Right renal pelvis (tissue), 4 donors: ENCODE results near the gene EML6. TPM values are rescaled to one million over a fixed set of nuclear protein-coding genes. Genes with fewer than 3 reads are reported as not detected.
"Not testable (repeated sequence)": the region's sequence is repeated elsewhere in the genome, so short reads cannot be mapped to it uniquely, and the experiment has no call there.

Experiments used
- DNase-seq, 4 donors: peaks; one replicate each; pipeline ENCODE4 v3.0.0-alpha.2; 2013; ENCODE audit warnings: low read depth in 4 of 4, low spot score in 3 of 4, missing footprints in 1 of 4
- polyA plus RNA-seq, 4 donors: library from polyadenylated mRNA; unstranded; fragments of 120-200 nt; gene quantifications; one replicate each; pipeline ENCODE4 v1.2.1, GENCODE V29; 2013; ENCODE audit not compliant: insufficient read length in 4 of 4

EML6 gene
- polyA plus RNA-seq, 4 donors, result 10.7 to 16.4 (median 12.1) TPM

DNA sequence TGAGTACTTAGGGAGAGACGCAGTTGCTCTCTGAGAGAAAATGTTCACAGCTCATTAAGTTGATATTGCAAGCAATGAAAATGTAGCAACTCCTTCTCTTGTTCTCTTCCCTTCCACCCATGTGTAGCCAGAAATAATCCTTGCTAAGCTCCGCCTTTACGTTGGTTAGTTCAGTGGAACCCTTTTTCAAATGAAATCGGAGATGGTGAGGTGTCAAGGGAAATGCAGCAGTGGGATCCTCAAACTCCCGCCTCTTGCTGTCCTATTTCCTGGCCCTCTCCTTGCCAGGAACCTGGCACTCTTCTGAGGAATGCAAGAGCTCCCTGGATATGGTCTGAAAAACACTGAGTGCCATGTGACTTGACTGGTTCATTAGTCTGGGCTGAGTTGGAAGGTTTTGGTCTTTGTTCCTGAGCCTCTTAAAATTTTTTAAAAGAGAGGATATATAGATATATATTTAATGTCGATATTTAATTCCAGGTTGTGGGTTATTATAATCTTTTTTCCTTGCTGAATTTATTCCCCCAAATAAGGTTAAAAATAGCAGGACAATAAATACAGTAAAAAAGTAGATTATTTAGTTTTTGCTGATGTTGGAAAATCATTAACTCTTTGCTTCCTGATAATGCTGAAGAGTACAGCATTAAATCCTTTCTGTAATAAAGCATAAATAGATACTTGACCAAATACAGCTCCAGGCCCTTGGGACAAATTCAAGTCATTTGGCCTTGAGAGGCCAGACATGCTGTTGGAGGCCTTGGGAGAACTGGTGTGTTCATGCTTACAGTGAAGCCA lies 116.2 kb downstream of the EML6 start:
- DNase-seq, result peak in 1 of 4 donors; percentile 34

DNA sequence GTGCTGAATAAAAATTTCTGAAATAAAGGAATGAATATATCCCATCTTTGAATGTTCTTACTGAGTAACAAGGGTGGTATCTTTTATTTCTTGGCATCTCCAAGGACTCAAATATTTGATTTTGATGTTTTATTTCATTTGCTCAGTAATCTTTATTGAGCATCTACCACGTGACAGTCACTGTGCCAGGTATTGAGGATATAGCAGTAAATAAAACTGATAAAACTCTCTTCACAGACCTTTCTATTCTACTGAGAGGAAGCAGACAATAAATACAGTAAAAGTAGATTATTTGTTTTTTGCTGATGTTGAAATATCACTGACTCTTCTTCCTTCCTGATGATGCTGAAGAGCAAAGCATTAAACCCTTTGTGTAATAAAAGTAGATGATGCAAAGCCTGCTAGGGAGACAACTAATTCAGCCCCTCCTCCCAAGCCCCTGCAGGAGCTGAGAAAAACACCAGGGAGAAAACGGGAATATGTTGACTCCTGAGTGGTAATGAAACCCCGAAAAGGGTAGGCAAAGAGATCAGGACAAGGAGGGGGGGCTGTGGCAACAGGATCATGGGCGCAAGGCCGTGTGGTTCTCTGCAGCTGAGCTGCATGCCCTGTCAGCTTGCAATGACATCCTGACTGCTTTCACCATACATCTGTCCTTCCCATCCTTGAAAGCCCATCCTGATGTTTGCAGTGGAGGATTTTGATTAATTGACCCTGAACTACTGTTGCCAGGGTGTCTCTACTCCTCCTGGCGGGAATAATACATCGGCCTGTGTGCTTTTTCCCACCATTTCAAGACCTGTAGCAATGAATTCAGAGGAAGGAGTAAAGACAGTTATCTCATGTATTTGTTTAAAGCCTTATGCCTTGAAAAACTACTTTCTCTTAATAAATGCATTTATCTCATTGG lies 117.4 kb downstream of the EML6 start:
- DNase-seq, result no peak

DNA sequence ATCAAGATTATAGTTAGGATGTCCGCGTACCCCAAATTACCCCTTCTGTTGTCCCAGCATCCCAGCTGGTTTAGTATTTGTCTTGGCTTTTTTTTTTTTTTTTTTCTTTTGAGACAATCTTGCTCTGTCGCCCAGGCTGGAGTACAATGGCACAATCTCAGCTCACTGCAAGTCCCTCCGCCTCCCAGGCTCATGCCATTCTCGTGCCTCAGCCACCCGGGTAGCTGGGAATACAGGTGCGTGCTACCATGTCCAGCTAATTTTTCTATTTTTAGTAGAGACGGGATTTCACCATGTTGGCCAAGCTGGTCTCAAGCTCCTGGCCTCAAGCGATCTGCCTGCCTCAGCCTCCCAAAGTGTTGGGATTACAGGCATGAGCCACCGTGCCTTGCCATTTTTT lies 118.0 kb downstream of the EML6 start:
- not testable (repeated sequence) for DNase-seq

DNA sequence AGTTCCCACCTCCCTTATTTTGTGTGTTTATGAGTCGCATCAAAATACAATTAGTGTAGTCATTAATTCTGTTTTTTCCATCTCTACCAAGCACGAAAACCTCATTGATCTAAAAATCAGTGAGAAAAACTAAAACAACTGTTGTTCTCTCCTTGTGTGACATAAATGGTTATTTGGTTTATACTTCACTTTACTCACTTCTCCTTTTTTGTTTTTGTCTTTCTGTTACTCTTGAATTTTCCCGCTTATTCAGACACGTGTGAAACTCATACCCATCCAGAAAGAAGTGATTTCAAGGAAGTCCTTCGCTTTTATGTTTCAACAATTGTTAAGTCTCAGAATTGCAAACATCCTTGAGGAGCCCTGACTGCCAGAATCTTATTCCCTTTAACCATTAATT lies 121.6 kb downstream of the EML6 start:
- no peak for DNase-seq

DNA sequence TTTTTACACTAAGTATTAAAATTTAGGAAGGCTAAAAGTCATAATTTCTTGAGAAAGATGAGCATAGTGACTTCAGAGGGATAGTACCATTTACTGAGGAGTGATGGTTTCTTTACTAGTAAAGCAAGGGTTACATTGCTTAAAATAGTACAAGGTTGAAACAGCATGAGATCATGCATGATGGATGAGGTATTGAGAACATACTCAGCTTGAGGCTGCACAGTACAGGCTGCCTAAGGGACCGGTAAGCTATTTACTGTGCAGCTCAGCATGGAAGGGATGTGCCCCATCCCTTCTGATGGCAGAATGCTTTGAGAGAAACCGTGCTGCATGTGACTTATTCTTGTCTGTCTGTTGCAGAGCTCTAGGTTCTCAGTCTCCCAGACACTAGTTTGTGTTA lies 122.1 kb downstream of the EML6 start:
- DNase-seq, result no peak

DNA sequence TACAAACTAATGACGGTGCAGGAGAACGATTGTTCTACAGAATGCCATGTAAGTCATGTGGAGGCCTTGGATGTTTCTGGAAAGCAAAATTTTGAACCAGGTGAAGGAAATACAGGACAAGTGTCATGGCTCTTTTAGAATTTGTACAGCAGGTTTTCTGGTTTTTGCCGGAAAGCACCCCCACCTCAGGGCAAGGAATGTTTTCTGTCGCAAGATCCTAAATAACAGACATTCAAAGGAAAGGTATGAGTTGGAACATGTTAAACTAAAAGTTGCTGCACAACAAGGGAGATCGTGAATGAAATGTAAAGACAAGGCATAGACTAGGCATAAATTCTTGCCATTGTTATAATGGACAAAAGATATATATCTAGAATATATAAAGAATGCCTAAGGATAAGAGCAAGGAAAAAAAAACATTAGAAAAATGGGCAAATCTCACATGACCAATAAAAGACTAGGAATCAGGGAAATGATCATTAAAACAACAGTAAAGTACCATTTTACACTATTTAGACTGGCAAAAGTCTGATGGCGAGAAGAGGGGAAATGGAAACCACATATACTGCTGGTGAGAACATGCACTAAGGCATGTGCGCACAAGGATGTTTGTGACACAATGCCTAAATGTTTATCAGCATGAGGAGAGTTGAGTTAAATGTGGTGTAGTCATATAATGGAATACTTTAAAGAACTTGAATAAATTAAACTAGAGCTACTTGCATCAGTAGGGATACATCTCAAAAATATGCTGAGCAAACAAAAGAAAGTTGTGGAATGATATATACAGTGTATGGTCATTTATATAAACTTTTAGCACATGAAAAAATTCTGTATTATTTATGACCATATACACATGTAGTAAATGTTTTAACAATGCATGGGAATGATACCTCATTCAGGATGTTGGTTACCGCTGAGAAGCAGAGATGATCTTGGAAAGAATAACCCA lies 127.0 kb downstream of the EML6 start:
- DNase-seq, result no peak

DNA sequence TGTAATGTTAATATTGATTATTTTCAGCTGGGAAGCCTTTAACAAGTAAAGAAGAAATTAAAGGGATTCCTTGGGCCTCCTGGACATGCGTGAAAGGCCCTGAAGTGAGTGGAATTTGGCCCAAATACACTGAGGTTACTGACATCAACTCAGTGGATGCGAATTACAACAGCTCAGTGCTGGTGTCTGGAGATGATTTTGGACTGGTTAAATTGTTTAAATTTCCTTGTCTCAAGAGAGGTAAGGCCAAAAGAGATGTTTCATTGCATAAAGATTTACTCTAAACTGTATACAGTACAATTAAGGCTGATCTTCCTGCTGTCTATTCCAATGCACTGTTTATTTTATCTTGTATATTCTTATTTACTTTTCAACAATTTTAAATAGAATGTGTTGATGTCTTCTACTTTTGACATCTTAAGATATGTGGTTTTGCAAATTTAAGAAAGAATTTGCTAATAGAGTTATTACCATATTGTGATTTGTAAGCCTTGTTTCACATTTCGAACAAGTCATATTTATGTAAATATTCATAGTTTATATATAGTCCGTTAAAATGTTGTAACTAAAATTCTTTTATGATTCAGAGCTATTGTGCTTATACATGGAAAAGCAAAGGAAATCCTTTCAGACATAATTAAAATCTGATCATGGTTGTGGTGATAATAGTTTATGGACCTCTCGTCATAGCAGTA lies 130.3 kb downstream of the EML6 start:
- no peak for DNase-seq

DNA sequence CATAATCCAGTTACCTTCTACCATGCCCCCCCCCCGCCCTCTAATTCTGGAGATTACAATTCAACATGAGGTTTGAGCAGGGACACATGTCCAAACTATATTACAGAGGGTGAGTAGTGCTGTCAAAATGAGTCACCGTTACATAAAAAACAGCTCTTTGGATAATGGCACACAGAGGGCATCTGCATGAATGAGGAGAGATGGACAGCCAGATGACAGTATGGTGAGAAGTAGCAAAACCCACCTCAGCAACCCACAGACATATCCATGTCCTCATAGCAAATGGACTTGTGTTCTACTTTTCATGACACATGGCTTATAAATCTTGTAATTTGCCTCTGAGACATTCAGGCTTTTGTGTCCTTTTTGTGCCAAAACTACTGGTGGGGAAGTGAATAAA lies 132.0 kb downstream of the EML6 start:
- no peak for DNase-seq

DNA sequence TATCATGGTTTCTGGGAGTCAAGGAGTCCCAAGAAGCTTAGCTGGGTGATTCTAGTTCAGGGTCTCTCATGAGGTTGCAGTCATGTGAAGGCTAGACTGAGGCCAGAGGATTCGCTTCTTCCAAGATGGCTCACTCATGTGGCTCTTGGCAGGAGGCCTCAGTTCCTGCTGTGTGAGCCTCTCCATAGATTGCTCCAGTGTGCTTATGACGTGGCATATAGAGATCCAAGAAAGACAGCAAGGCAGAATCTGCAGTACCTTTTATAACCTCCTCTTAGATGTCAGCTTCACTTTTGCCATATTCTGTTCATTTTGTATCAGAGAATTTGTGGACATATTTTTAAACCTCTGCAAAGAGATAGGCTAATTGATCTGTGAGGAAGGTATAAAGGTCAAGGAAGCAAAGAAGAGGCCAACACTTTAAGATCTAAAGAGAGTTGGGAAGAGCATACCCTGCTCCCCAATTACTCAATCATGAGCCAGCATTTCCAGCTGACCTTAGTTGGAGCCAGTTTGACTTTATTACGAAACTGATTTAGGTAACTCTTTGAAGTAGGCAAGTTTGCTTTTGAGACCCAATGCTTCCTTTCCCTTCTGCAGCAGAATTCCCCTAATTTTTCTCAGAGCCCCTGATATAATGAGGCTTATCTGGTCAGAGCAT lies 134.7 kb downstream of the EML6 start:
- DNase-seq, result no peak

DNA sequence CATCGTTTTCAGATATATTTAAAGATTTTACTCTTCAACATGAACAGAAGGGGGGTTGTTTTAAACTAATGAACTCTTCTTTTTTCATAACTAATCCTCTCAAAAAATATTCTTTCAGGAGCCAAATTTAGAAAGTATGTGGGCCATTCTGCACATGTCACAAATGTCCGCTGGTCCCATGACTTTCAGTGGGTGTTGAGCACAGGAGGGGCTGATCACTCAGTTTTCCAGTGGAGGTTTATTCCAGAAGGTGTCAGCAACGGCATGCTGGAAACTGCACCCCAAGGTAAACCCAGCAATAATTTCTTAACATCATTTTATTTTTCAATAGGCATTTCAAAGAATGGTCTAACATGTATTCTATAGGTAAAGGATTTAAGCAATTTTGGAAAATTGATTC lies 136.0 kb downstream of the EML6 start:
- no peak for DNase-seq

DNA sequence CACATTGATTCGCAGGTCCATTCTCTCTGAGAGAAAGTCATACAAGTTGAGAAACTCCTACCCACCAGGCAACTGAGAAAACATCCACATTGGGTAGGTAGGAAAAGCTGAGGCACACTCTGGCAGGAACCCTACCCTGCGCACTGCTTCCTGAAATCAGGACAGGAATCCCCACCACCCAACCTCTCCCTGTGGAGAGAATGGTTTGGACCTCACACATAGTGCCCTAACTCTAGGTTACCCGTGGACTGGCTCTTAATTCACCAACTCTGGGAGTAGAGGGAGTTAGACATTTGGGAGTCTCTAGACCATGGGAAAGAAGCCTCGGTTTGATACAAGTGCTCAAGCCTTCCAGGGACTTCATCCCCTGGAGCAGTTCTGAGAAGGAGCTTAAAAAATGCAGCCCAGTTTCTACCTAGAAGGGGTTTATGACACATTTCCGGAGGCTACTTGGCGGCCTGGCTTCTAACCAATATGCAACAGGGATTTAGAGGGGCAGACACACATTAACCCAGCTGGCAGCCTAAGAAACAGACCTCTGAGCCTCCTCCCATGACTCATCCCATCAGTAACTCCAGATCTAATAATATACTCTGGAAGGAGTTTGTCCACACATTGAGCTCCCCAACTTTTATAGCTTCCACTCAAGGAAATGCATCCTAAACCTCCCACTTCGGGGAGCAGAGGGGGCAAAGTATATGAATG lies 136.7 kb downstream of the EML6 start:
- no peak for DNase-seq

DNA sequence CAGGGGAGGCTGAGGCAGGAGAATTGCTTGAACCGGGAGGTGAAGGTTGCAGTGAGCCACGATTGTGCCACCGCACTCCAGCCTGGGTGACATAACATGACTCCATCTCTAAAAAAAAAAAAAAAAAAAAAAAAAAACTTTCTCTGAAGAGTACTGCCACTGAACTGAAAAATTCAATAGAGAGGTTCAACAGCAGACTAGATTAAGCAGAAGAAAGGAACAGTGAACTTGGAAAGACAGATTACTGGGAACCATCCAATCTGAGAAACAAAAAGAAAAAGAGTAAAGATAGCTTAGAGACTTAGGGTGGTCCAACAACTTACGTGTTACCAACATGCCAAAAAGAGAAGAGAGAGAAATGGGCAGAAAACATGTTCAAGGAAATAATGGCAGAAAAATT lies 138.8 kb downstream of the EML6 start:
- no peak for DNase-seq

DNA sequence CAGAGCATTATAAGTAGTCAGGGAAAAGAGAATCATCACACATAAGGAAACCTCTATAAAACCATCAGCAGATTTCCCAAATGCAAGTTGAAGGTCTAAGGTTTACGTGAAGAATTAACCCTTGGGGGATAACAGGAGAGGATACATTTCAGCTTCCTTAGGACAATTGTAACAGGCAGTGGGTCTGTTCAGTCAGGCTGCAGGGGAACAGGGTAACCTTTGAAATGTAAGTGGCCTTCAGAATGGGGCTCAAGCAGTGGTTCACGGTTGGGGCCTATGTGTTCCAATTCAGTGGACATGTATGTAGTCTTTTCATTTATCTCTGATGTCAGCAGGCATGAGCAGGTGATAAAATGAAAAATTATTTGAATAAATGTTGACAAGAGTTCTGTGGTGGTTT lies 139.3 kb downstream of the EML6 start:
- no peak for DNase-seq

DNA sequence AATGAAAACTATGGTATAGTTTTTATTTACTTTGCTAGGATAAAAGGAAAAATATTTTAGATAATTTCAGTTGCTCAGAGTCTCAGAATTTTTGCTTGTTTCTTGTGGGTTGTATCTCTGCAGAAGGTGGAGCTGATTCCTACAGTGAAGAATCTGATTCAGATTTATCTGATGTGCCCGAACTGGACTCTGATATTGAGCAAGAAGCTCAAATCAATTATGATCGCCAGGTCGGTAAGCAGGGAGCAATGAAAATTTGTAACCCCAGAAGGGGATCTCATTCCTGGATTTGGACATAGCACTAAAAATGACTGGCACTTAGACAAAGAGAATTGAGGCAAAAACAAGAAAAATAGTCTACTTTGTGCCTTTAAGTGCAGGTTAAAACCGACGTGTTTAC lies 140.2 kb downstream of the EML6 start:
- no peak for DNase-seq

DNA sequence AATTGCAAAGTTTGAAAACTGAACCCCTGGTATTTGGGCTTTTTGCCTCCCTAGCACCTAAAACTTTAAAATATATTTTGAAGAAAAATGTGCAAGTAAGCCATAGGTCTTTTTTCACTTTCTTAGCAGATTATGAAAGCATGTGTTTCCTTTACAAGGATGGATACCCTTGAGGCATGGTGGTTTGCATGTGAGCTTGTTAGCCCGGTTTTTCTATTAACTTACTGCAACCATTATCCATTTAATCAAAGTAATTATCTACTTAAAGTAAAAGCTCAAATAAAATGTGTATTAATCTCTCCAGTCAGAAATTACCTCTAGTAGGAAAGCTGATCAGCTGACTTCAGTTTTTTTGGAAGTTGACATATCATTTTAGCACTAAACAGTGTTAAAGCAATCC lies 140.6 kb downstream of the EML6 start:
- DNase-seq, result no peak

DNA sequence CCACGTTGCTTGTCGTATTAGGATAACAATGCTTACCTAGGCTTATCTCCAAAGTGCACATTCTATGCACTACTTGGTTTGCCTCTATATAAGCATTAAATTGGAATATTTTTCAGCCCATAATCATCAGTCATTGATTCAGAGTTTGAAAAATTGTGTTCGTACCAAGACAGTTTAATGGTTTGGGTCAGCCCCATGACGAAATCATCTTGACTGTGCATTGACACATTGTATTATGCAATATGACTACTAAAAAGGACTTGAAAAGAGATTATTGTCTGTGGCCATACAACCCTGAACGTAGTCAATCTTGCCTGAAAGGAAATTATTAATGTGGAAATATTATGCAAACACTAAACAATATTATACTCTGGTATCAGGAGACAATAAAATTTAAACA lies 141.3 kb downstream of the EML6 start:
- no peak for DNase-seq

DNA sequence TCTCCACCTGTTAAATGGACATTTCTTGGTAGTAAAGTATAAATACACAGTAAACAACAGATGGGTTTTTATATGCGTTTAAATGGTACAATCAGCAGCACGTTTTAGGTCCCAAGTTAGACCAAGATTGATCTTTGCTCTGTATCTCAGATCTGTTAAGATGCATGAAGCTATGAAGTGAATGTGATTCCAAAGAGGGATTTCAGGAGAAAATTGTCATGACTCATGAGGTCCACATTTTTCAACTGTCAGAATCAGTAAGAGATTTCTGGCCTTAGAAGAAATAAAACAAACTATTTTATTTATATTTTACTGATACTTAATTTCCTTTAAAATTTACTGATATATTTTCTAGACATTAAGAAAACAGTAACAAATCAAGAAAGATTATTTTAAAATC lies 142.7 kb downstream of the EML6 start:
- DNase-seq, result no peak

DNA sequence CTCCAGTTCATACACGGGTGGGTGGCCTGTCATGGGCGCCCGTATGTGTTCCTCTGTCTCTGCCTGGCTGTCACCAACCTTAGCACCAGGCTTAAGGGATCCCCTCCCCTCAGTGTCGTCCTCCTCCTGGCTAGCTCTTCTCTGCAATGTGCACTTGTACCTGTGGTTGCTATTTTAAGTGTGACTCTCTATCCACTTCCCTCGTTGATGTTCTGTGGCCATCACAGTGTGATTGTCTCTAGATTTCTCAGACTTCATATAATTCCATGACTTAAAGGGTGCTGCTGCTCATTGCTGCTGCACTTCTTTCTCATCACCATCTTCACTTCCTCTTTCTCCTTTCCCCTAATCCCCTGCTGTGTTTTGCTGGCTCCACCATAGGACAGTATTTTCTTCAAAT lies 143.4 kb downstream of the EML6 start:
- no peak for DNase-seq

DNA sequence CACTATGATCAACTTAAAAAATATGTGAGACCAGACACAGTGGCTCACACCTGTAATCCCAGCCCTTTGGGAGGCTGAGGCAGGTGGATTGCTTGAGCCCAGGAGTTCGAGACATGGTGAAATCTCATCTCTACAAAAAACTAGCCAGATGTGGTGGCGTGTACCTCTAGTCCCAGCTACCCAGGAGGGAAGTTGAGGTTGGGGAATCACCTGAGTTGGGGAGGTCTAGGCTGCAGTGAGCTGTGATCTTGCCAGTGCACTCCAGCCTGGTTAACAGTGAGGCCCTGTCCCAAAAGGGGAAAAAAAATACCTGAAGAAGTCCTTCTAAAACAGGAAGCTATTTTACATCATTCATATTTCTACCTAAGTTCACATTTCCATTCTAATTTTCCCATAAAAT lies 144.0 kb downstream of the EML6 start:
- no peak for DNase-seq
